Tibial artery (tissue), 4 donors: ENCODE measurements around the gene CABLES1.

ENCODE experiments used
- DNase-seq, 2 donors: peaks; one replicate each; pipeline ENCODE4 v3.0.0-alpha.2; 2019
- H3K27ac ChIP-seq, 2 donors: fragments of 200-600 bp; sonication (generic) in 1 of 2; 1 replicate in 1 of 2; 2 replicates in 1 of 2; pipeline ENCODE4 v1.5.1; 2018 to 2019; ENCODE audit warnings: mild to moderate bottlenecking in 1 of 2
- H3K27me3 ChIP-seq, 2 donors: fragments of 200-600 bp; sonication (generic) in 1 of 2; one replicate each; pipeline versions ENCODE4 v1.5.1 to v1.6.0; 2016 to 2019
- H3K36me3 ChIP-seq, 3 donors: fragments of 200-600 bp; sonication (generic) in 2 of 3; one replicate each; pipeline ENCODE4 v1.5.1; 2016 to 2019; ENCODE audit warnings: mild to moderate bottlenecking in 2 of 3
- H3K4me1 ChIP-seq, 4 donors: fragments of 200-600 bp; sonication (generic) in 2 of 4; 1 replicate in 3 of 4; 2 replicates in 1 of 4; pipeline ENCODE4 v1.5.1; 2016 to 2019
- H3K4me3 ChIP-seq, 2 donors: fragments of 200-600 bp; sonication (generic) in 1 of 2; 1 replicate in 1 of 2; 2 replicates in 1 of 2; pipeline ENCODE4 v1.5.1; 2018 to 2019; ENCODE audit warnings: mild to moderate bottlenecking in 2 of 2
- H3K9me3 ChIP-seq, 3 donors: fragments of 200-600 bp; sonication (generic) in 1 of 3; one replicate each; pipeline ENCODE4 v1.5.1; 2016 to 2019
- intact Hi-C: fragments of 100-400 bp; cut with DNase I; formaldehyde crosslinking; loops from one replicate; pipeline ENCODE4 v1.15.0; 2023; ENCODE audit warnings: low total_unique reads
- TF ChIP-seq, protein P1 (sequence below), 2 experiments: fragments of 200-600 bp in 1 of 2; fragments of 450-650 bp in 1 of 2; IDR thresholded peaks; one replicate each; pipeline ENCODE4 v1.5.1; 2017 to 2019; ENCODE audit warnings: antibody characterized with exemption in 2 of 2, mild to moderate bottlenecking in 1 of 2, moderate library complexity in 1 of 2

CABLES1 gene

DNA sequence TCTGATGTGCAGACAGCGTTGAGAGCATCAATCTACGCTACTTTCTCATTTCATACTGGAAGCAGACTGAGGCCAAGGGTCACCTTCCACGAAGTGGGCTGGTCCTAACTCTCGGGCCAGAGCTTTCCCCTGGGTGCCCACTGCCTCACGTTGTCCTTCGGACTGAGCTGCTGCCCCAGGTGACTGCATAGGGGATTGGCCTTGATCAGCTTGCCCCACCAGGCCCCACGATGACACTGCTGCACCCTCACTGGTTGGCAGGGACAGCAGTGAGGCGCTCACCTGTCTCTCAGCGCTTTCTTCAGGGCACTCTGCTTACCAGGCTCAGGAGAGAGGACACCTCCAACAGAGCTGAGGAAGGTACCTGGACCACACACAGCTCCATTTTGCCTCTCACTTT is 47.3 kb downstream of the CABLES1 start:
- TF ChIP-seq, protein P1, sequence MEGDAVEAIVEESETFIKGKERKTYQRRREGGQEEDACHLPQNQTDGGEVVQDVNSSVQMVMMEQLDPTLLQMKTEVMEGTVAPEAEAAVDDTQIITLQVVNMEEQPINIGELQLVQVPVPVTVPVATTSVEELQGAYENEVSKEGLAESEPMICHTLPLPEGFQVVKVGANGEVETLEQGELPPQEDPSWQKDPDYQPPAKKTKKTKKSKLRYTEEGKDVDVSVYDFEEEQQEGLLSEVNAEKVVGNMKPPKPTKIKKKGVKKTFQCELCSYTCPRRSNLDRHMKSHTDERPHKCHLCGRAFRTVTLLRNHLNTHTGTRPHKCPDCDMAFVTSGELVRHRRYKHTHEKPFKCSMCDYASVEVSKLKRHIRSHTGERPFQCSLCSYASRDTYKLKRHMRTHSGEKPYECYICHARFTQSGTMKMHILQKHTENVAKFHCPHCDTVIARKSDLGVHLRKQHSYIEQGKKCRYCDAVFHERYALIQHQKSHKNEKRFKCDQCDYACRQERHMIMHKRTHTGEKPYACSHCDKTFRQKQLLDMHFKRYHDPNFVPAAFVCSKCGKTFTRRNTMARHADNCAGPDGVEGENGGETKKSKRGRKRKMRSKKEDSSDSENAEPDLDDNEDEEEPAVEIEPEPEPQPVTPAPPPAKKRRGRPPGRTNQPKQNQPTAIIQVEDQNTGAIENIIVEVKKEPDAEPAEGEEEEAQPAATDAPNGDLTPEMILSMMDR (IDR thresholded peaks at IDR 0.05) = no peak

DNA sequence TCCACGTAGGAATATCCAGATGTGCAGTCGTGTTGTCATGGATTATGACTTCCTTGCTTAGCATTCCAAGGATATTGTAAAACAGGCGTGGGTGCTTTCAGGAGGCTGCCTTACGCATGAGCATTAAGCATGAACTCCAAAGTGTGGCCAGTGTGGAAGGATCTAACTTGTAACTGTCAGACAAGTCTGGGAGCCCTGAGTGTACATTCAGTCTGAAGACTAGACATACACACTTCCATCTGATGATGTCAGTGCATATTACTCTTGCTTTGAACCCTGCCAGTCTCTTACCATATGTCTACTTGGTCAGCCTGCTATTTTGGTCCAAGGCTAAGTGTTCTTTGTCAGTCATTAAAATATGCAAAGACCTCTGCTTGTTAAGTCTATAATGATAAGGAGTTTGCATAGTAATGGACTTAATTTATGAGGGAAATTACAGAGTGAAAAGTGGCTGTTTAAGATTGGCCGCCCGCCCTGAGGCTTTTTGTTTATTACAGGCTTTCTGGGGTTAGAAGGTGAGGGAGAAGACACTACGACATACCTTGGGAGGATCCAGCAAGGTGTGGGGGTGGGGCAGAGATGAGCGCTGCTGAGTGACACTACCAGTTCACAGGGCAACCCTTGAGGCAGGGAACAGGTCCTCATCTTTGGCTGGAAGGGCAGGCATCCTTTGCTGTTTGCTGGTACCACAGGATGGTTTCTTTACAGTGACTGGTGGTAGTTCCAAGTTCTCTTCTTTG is 48.3 kb downstream of the CABLES1 start:
- H3K9me3 ChIP-seq = no peaks in the 10 kb centered on the region
- no peak overlapping the region for H3K4me3 ChIP-seq
- TF ChIP-seq, protein P1 (IDR thresholded peaks at IDR 0.05) = no peak
- H3K27me3 ChIP-seq = no peaks in the 10 kb centered on the region
- DNase-seq = no peak
- no peaks in the 10 kb centered on the region for H3K4me1 ChIP-seq
- intact Hi-C loops = no loop called here
- H3K36me3 ChIP-seq = peaks cover 0 to under 1% (median 0%) of the 10 kb centered on the region in 3 donors
- no peak overlapping the region for H3K27ac ChIP-seq

More for the DNA sequence above, 47.3 kb downstream of the CABLES1 start:
- H3K4me3 ChIP-seq = no peak overlapping the region
- H3K27me3 ChIP-seq = no peaks in the 10 kb centered on the region
- no peaks in the 10 kb centered on the region for H3K9me3 ChIP-seq
- peaks cover 0 to 6% (median 0%) of the 10 kb centered on the region in 4 donors for H3K4me1 ChIP-seq
- H3K36me3 ChIP-seq = no peaks in the 10 kb centered on the region
- no peak for DNase-seq
- H3K27ac ChIP-seq = no peak overlapping the region
- intact Hi-C loops = no loop called here

DNA sequence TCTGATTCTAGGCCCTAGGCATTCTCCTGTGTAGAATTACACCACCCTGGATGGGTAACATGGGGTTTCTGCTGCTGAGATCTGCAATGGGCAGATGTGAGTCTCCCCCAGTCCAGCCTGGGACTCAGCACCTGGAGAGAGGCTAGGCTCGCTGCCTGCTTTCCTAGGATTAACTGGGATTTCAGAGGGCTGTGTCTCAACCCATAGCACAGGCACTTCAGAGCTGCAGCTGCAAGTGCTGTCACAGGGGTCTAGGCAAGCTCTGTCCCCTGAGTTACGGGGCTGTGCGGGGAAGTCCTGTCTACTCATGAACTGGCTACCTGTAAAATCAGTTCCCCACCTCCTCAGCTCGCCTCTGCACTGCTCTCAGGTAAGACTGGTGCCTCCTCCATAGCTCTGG is 51.5 kb downstream of the CABLES1 start:
- DNase-seq = no peak
- peaks cover 0 to 20% (median 7%) of the 10 kb centered on the region in 3 donors for H3K36me3 ChIP-seq
- no peaks in the 10 kb centered on the region for H3K9me3 ChIP-seq
- no peaks in the 10 kb centered on the region for H3K27me3 ChIP-seq
- no peak overlapping the region for H3K27ac ChIP-seq
- H3K4me1 ChIP-seq = no peaks in the 10 kb centered on the region
- TF ChIP-seq, protein P1 (IDR thresholded peaks at IDR 0.05) = no peak
- intact Hi-C loops = no loop called here
- H3K4me3 ChIP-seq = no peak overlapping the region

DNA sequence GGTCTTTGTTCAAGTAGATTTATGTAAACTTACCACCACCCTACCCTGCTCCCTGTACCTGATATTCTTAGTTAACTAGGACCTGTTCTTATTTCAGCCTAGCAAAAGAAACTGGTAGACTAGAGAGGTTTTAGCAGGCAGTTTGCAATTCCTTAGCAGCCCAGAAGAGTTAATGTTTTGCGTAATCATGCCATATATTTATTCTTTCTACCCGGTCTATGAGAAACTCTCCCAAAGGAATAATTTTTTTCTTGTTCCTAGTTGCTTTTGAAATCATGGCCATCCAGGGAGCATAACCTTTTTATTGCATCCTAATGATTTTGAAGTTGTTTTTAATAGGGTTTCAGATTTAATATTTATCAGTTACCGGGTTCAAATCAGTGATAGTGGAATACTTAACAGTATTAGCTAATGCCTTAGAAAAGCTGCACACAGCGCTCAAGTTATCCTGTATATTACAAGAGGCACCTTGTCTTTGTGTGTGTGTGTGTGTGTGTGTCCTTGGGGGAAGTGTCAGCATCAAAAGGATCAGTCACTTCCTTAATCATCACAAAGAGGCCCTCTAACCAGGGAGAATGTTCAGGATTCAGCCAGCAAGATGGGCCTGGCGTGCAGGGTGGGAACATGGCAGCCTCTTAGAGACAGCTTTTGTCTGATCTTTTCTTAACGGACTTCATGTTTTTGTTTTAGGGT is 52.9 kb downstream of the CABLES1 start:
- intact Hi-C loops = no loop called here
- DNase-seq = no peak
- no peaks in the 10 kb centered on the region for H3K27me3 ChIP-seq
- H3K9me3 ChIP-seq = no peaks in the 10 kb centered on the region
- peaks cover 0 to 20% (median 9%) of the 10 kb centered on the region in 3 donors for H3K36me3 ChIP-seq
- TF ChIP-seq, protein P1 (IDR thresholded peaks at IDR 0.05) = no peak
- no peak overlapping the region for H3K4me3 ChIP-seq
- H3K27ac ChIP-seq = no peak overlapping the region
- peaks cover 0 to 6% (median 0%) of the 10 kb centered on the region in 4 donors for H3K4me1 ChIP-seq

DNA sequence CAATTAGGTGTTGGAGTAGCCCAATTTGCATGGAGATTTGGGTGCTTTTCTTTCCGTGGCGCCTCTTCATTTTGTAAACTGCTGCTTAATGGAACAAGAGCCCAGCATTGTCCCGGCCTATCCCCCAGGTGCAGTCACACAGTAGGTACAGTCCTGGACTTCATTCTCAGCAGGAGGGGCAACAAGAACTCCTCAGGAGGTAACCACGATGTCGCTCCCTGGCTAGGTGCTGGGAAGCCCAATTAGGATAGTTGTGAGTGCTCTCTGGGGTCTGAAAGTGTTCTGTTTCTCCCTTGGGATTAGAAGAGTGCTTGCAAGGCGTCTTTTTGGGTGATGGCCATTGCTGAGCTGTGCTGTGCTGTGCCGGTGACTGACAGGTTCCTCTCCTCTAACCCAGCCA is 53.8 kb downstream of the CABLES1 start:
- H3K9me3 ChIP-seq = no peaks in the 10 kb centered on the region
- no peak for DNase-seq
- H3K27ac ChIP-seq = no peak overlapping the region
- H3K27me3 ChIP-seq = no peaks in the 10 kb centered on the region
- intact Hi-C loops = no loop called here
- no peak overlapping the region for H3K4me3 ChIP-seq
- H3K4me1 ChIP-seq = peaks cover 0 to 6% (median 0%) of the 10 kb centered on the region in 4 donors
- TF ChIP-seq, protein P1 (IDR thresholded peaks at IDR 0.05) = no peak
- peaks cover 0 to 20% (median 11%) of the 10 kb centered on the region in 3 donors for H3K36me3 ChIP-seq
